Urinary bladder (tissue), 4 donors: Measurements from ENCODE around the gene DHRS1. TPM values are rescaled to one million over a fixed set of nuclear protein-coding genes. Genes with fewer than 3 reads are reported as not detected.

Source experiments
- DNase-seq: peaks from one replicate; pipeline ENCODE4 v3.0.0-alpha.2; 2015; ENCODE audit errors: extremely low spot score
- H3K27ac ChIP-seq: one replicate; pipeline ENCODE4 v1.5.1; 2013; ENCODE audit warnings: low read depth, mild to moderate bottlenecking, moderate library complexity
- H3K36me3 ChIP-seq: one replicate; pipeline ENCODE4 v1.6.1; 2013; ENCODE audit warnings: mild to moderate bottlenecking, moderate library complexity; ENCODE audit not compliant: insufficient read depth
- H3K4me1 ChIP-seq: one replicate; pipeline ENCODE4 v1.6.1; 2013; ENCODE audit warnings: mild to moderate bottlenecking, moderate library complexity; ENCODE audit not compliant: insufficient read depth
- H3K4me3 ChIP-seq: one replicate; pipeline ENCODE4 v1.5.1; 2013; ENCODE audit warnings: low read depth, low read length
- WGBS: extraction: QIAGEN DNeasy Blood & Tissue Kit; methylation state at CpG from one replicate; pipeline ENCODE4 v1.1.7; 2013; 5-methylcytosine and 5-hydroxymethylcytosine counted together
- polyA plus RNA-seq: library from polyadenylated mRNA; stranded (reverse); fragments of 200-250 nt; gene quantifications from one replicate; pipeline ENCODE4 v1.2.3, GENCODE V29; 2013
- total RNA-seq: library from RNA; depleted of rRNA; stranded (reverse); fragments of >200 nt; gene quantifications from one replicate; pipeline ENCODE4 v1.2.3, GENCODE V29; 2014
- donor health status: healthy with polysubstance abuse.
- donor health status: healthy.

DHRS1 gene
- total and polyA plus RNA-seq, 2 donors = 10.4 to 33.4 TPM

- H3K27ac ChIP-seq = no peak overlapping the region
- no peaks in the 10 kb centered on the region for H3K36me3 ChIP-seq
- no peak overlapping the region for H3K4me3 ChIP-seq
- WGBS = 85% methylated on average over 3 of the region's 3 CpGs
- DNase-seq = no peak
- no peaks in the 10 kb centered on the region for H3K4me1 ChIP-seq
Measured at GRCh38 chr14:24291446-24292117, 8.0 kb downstream of the DHRS1 start.

- 87% methylated on average over 9 of the region's 9 CpGs for WGBS
- H3K27ac ChIP-seq = no peak overlapping the region
- H3K4me1 ChIP-seq = no peaks in the 10 kb centered on the region
- no peaks in the 10 kb centered on the region for H3K36me3 ChIP-seq
- no peak overlapping the region for H3K4me3 ChIP-seq
- no peak for DNase-seq
Measured at GRCh38 chr14:24290746-24291145, 8.8 kb downstream of the DHRS1 start.

GRCh38 chr14:24289649-24290280 lies 9.8 kb downstream of the DHRS1 start:
- 82% methylated on average over 6 of the region's 6 CpGs for WGBS
- H3K36me3 ChIP-seq = no peaks in the 10 kb centered on the region
- H3K27ac ChIP-seq = no peak overlapping the region
- no peak for DNase-seq
- no peak overlapping the region for H3K4me3 ChIP-seq
- H3K4me1 ChIP-seq = no peaks in the 10 kb centered on the region

- Histone ChIP-seq H3K4me1 (no peaks in the 10 kb centered on the region), H3K27ac (no peak overlapping the region), H3K36me3 (no peaks in the 10 kb centered on the region), H3K4me3 (no peak overlapping the region)
- DNase-seq = no peak
- 93% methylated on average over 5 of the region's 5 CpGs for WGBS
Measured at GRCh38 chr14:24286996-24287395, 12.6 kb downstream of the DHRS1 start.

GRCh38 chr14:24285351-24285750 lies 14.2 kb downstream of the DHRS1 start:
- Histone ChIP-seq H3K4me3 (no peak overlapping the region), H3K4me1 (no peaks in the 10 kb centered on the region), H3K27ac (no peak overlapping the region), H3K36me3 (no peaks in the 10 kb centered on the region)
- no peak for DNase-seq
- 67% methylated on average over 4 of the region's 4 CpGs for WGBS

GRCh38 chr14:24284501-24285035 lies 15.0 kb downstream of the DHRS1 start:
- no peak overlapping the region for H3K4me3 ChIP-seq
- H3K4me1 ChIP-seq = no peaks in the 10 kb centered on the region
- H3K27ac ChIP-seq = no peak overlapping the region
- no peaks in the 10 kb centered on the region for H3K36me3 ChIP-seq
- WGBS = 80% methylated on average over 11 of the region's 11 CpGs
- DNase-seq = no peak

GRCh38 chr14:24283796-24284460 lies 15.7 kb downstream of the DHRS1 start:
- H3K27ac ChIP-seq = no peak overlapping the region
- WGBS = 85% methylated on average over 5 of the region's 5 CpGs
- H3K4me1 ChIP-seq = no peaks in the 10 kb centered on the region
- H3K36me3 ChIP-seq = no peaks in the 10 kb centered on the region
- no peak for DNase-seq
- H3K4me3 ChIP-seq = no peak overlapping the region

- H3K36me3 ChIP-seq = no peaks in the 10 kb centered on the region
- 86% methylated on average over 3 of the region's 3 CpGs for WGBS
- DNase-seq = no peak
- H3K4me3 ChIP-seq = no peak overlapping the region
- no peak overlapping the region for H3K27ac ChIP-seq
- no peaks in the 10 kb centered on the region for H3K4me1 ChIP-seq
Measured at GRCh38 chr14:24282736-24283135, 16.8 kb downstream of the DHRS1 start.

- no peaks in the 10 kb centered on the region for H3K4me1 ChIP-seq
- WGBS = 87% methylated on average over 7 of the region's 7 CpGs
- H3K4me3 ChIP-seq = no peak overlapping the region
Measured at GRCh38 chr14:24281636-24282035, 17.9 kb downstream of the DHRS1 start.

GRCh38 chr14:24280797-24281460 lies 18.7 kb downstream of the DHRS1 start:
- Histone ChIP-seq H3K36me3 (no peaks in the 10 kb centered on the region), H3K4me1 (no peaks in the 10 kb centered on the region), H3K4me3 (no peak overlapping the region), H3K27ac (no peak overlapping the region)
- no peak for DNase-seq
- 82% methylated on average over 6 of the region's 6 CpGs for WGBS

More at GRCh38 chr14:24281636-24282035, 17.9 kb downstream of the DHRS1 start:
- no peak overlapping the region for H3K27ac ChIP-seq
- H3K36me3 ChIP-seq = no peaks in the 10 kb centered on the region
- no peak for DNase-seq

GRCh38 chr14:24279301-24280186 lies 20.0 kb downstream of the DHRS1 start:
- H3K36me3 ChIP-seq = no peaks in the 10 kb centered on the region
- no peak for DNase-seq
- no peaks in the 10 kb centered on the region for H3K4me1 ChIP-seq
- no peak overlapping the region for H3K27ac ChIP-seq
- 75% methylated on average over 11 of the region's 11 CpGs for WGBS
- H3K4me3 ChIP-seq = no peak overlapping the region

GRCh38 chr14:24278424-24278823 lies 21.2 kb downstream of the DHRS1 start:
- no peak overlapping the region for H3K27ac ChIP-seq
- no peak overlapping the region for H3K4me3 ChIP-seq
- 87% methylated on average over 5 of the region's 5 CpGs for WGBS
- no peaks in the 10 kb centered on the region for H3K36me3 ChIP-seq
- no peak for DNase-seq
- no peaks in the 10 kb centered on the region for H3K4me1 ChIP-seq
